ENCODE data around the gene DMRT2. TPM values are rescaled to one million over a fixed set of nuclear protein-coding genes. Genes with fewer than 3 reads are reported as not detected.

Gene DMRT2
- total and polyA plus RNA-seq, 2 donors (not counting 3 experiments of a cell fraction or from before 2014, with no cell fraction given), result not detected

- H3K27me3 ChIP-seq (ENCODE audit: control insufficient read depth in 2 of 2, insufficient read depth in 2 of 2, low read length in 2 of 2), result no peaks in the 10 kb centered on the region
- H2AFZ ChIP-seq (ENCODE audit: low read depth, low read length), result no peak overlapping the region
- H4K20me1 ChIP-seq (replicated peaks; ENCODE audit: control insufficient read depth, extremely low read depth, insufficient read depth, low read length), result no peaks in the 10 kb centered on the region
- no peak overlapping the region for H3K9ac ChIP-seq (replicated peaks; ENCODE audit: extremely low read depth, insufficient read depth, low read length)
- ChIA-PET CTCF (no interaction called here), POLR2A (no interaction called here)
- DNase-seq (ENCODE audit: low read depth, low spot score) (no peak), FAIRE-seq (no peak)
- H3K9me1 ChIP-seq (replicated peaks; ENCODE audit: control insufficient read depth, extremely low read depth, insufficient read depth, low read length), result no peaks in the 10 kb centered on the region
- no peaks in the 10 kb centered on the region for H3K4me1 ChIP-seq (ENCODE audit: control insufficient read depth, extremely low read depth, insufficient read depth, low read length)
- no peak overlapping the region for H3K27ac ChIP-seq (ENCODE audit: insufficient read depth, low read depth, low read length)
- H3K4me3 ChIP-seq (replicated peaks in 1 of 3; ENCODE audit: insufficient read depth in 1 of 3, low read depth in 1 of 3, low read length in 3 of 3), result no peak overlapping the region
- no peaks in the 10 kb centered on the region for H3K79me2 ChIP-seq (ENCODE audit: control insufficient read depth, insufficient read depth, low read length)
- TF ChIP-seq EZH2 (IDR thresholded peaks at IDR 0.05; ENCODE audit: borderline replicate concordance, low read depth, low read length, severe bottlenecking), result no peak
- no peak for TF ChIP-seq POLR2AphosphoS5 (IDR thresholded peaks at IDR 0.05; ENCODE audit: insufficient read depth, low read depth, low read length)
- no peak for TF ChIP-seq GATA2 (IDR thresholded peaks at IDR 0.05; ENCODE audit: insufficient read depth, insufficient read length, low read depth, low read length)
- no peak for TF ChIP-seq FOS (IDR thresholded peaks at IDR 0.05; ENCODE audit: borderline replicate concordance, insufficient read depth, low read length)
- TF ChIP-seq, protein P1, sequence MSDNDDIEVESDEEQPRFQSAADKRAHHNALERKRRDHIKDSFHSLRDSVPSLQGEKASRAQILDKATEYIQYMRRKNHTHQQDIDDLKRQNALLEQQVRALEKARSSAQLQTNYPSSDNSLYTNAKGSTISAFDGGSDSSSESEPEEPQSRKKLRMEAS (IDR thresholded peaks at IDR 0.05; ENCODE audit: insufficient read depth, insufficient read length), result no peak
- no peak for TF ChIP-seq POLR2A (IDR thresholded peaks at IDR 0.05; ENCODE audit: low read depth, low read length)
- TF ChIP-seq, protein P2, sequence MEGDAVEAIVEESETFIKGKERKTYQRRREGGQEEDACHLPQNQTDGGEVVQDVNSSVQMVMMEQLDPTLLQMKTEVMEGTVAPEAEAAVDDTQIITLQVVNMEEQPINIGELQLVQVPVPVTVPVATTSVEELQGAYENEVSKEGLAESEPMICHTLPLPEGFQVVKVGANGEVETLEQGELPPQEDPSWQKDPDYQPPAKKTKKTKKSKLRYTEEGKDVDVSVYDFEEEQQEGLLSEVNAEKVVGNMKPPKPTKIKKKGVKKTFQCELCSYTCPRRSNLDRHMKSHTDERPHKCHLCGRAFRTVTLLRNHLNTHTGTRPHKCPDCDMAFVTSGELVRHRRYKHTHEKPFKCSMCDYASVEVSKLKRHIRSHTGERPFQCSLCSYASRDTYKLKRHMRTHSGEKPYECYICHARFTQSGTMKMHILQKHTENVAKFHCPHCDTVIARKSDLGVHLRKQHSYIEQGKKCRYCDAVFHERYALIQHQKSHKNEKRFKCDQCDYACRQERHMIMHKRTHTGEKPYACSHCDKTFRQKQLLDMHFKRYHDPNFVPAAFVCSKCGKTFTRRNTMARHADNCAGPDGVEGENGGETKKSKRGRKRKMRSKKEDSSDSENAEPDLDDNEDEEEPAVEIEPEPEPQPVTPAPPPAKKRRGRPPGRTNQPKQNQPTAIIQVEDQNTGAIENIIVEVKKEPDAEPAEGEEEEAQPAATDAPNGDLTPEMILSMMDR (IDR thresholded peaks at IDR 0.05; ENCODE audit: extremely low read depth in 1 of 2, insufficient read depth in 1 of 2, low read depth in 1 of 2, low read length in 2 of 2), result no peak
- no peak for TF ChIP-seq JUN (IDR thresholded peaks at IDR 0.05; ENCODE audit: borderline replicate concordance, insufficient read depth, insufficient read length, low read depth)
- TF ChIP-seq MYC (IDR thresholded peaks at IDR 0.05; ENCODE audit: low read depth, low read length), result no peak
- dilution Hi-C loops (cut with MboI; ENCODE audit: extremely low pct_ligation_motif_present, low sequenced_read_pairs) (no loop called here), intact Hi-C loops (cut with micrococcal nuclease) (no loop called here)
- H3K9me3 ChIP-seq (replicated peaks; ENCODE audit: control insufficient read depth, insufficient read depth, low read length), result peaks cover 2% of the 10 kb centered on the region
- no peaks in the 10 kb centered on the region for H3K36me3 ChIP-seq (ENCODE audit: control insufficient read depth in 2 of 2, extremely low read depth in 1 of 2, insufficient read depth in 2 of 2, low read length in 2 of 2)
- H3K4me2 ChIP-seq (ENCODE audit: insufficient read depth, low read length), result no peak overlapping the region
- BruUV-seq (replicated peaks), result no TSS peak
Measured at GRCh38 chr9:1101846-1102641, 51.9 kb downstream of the DMRT2 start.
